Measurements from ENCODE around the gene F13A1.
"Not testable (repeated sequence)": the region's sequence is repeated elsewhere in the genome, so short reads cannot be mapped to it uniquely, and the experiment has no call there.

F13A1 gene

GRCh38 chr6:6317825-6318733, 2.4 kb downstream of the F13A1 start:
- DNase-seq (ENCODE audit: low read depth), result no peak

GRCh38 chr6:6317386-6317785, 3.1 kb downstream of the F13A1 start:
- DNase-seq (ENCODE audit: low read depth), result no peak

DNA sequence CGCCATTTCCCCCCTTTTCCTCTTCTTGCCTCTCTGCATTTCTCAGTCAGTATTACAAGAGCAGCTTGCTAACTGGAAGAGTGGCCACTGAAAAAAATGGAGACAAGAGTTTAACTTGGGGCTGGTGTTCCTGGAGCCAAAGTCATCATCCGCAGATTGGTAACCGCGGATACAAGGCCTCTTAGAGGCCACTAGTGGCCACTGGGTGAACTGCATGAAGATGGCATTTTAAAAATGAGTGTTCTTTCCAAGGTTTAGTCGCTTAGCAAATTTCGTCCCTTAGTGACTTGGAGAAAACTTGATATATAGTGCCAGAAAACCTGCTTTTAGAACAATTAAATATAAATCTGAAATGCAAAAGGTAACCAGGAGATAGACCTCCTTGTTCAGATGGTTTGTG, 4.8 kb downstream of the F13A1 start:
- peak; percentile 14 for DNase-seq (ENCODE audit: low read depth)

DNA sequence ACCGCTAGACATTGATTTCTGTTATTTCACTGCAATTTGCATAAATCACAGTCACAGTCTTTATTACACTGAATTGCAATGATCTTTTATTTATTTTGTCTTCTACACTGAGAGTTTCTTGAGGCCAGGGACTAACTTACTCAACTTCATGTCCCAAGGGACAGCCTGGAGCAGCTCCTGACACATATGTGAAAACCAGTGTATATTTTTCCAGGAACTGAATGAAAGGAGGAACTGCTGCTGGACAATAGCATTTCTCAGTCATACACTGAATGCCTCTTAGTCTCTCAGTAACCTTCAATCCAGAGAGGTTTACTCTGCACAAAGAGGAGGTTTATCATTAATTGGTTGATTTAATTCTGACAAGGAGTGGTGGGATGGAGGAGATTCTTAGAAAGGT, 5.9 kb downstream of the F13A1 start:
- DNase-seq (ENCODE audit: low read depth), result no peak

GRCh38 chr6:6312901-6313441, 7.5 kb downstream of the F13A1 start:
- DNase-seq (ENCODE audit: low read depth), result no peak

DNA sequence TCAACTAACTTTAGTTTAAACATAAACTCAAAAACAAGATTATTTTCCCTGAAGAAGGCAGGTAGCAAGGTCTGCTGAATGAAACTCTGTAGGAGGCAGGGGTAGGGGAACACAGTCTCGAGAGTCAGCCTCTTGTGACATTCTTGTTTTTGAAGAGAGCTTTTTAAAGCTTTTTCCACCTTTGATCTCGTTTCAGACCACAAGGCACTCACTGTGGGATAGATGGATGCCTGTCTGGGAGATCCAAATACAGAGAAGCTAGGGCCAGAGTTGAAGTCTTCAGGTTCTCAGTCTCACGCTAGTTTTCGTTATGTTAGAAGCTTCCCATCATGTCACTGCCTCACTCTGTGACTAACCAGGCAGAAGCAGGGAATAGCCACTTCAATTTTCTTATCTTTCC, 14.9 kb downstream of the F13A1 start:
- DNase-seq (ENCODE audit: low read depth), result no peak

- DNase-seq (ENCODE audit: low read depth), result not testable (repeated sequence)
Measured at GRCh38 chr6:6300383-6300782, 20.1 kb downstream of the F13A1 start.

DNA sequence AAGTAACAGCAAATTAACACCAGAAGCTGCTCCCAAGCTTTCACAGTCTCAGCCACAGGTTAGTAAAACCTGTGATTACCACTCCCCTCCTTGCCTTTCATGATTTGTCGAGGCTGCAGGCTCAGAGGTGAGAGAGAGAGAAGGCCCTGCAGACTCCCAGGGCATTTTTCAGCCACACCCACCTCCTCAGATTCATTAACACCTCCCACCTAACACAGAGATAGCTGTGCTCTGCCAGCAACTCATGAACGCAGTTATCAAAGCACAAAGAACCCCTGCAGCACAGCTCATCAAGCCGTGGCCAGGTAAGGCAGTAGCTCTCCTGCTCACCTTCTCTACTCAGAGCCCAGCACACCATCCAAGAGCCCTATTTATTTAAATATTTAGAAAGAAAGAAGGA, 27.1 kb downstream of the F13A1 start:
- no peak for DNase-seq (ENCODE audit: low read depth)

GRCh38 chr6:6287415-6287814, 33.0 kb downstream of the F13A1 start:
- DNase-seq (ENCODE audit: low read depth), result no peak

GRCh38 chr6:6285679-6286078, 34.8 kb downstream of the F13A1 start:
- no peak for DNase-seq (ENCODE audit: low read depth)

GRCh38 chr6:6284221-6284966, 36.1 kb downstream of the F13A1 start:
- DNase-seq (ENCODE audit: low read depth), result no peak

- DNase-seq (ENCODE audit: low read depth), result no peak
Measured at GRCh38 chr6:6283746-6284145, 36.7 kb downstream of the F13A1 start.

DNA sequence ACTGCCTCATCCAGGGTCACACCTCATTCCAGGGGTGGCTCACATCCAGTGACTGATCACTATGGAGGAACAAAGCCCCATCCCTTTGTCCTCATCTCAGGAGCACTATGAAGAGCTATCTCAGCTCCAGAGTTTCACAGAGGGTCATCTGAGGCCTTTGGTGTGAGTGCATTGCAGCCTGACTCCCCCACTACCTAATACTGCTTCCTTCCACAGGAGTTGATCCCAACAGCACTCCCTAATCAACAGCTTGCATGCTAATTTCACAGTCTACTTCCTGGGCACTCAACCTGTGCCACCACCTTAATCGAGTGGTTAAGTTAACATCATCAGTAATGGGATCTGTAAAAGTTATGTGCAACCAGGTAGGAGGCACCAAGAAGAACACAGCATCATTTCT, 37.7 kb downstream of the F13A1 start:
- no peak for DNase-seq (ENCODE audit: low read depth)

DNA sequence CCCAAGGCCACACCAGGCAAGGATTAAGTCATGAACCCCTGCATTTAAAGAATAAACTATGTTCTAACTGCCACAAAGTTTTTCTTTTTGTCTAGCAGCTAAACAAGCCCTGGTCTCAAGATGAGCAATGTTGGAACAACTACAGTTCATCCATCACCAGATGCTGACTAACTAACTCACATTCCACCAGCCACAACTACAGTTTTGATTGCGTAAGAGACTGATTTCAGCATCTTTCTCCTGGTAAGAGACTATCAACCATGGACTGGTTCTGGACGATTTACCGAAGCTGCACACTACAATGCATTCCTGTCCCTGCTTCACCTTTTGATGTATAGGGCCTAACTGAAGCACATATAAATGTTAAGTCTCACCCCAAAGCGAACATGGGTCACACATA, 43.0 kb downstream of the F13A1 start:
- DNase-seq (ENCODE audit: low read depth), result peak; percentile 27

DNA sequence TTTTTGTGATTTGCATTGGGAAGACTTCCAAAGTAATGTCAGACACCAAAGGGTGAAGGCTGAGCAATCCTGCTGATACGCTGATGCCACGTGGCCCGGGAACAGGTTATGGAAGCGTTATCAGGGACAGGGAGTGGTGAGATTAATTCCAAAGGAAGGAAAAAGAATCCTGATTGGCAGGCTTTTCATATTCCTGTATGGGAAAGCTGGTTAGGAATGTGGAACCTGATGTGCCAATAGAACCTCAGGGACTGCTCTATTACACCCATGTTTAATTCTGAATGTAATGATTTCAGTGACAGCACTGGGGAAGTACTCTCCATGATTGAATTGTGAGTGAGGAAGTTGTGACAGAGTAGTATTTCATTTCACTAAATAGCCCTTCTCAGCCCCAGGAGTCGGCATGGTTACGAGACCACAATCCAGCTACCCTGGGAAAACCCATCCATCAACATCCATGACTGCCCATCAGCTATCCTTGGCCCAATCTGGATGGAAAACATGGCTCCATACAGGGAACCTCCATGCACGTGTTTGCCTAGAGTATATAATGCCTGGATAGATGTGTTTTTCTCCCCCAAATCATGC, 49.4 kb downstream of the F13A1 start:
- no peak for DNase-seq (ENCODE audit: low read depth)

- DNase-seq (ENCODE audit: low read depth), result no peak
Measured at GRCh38 chr6:6260196-6260722, 60.2 kb downstream of the F13A1 start.

GRCh38 chr6:6256886-6257285, 63.6 kb downstream of the F13A1 start:
- no peak for DNase-seq (ENCODE audit: low read depth)

- DNase-seq (ENCODE audit: low read depth), result no peak
Measured at GRCh38 chr6:6256259-6256658, 64.2 kb downstream of the F13A1 start.

DNA sequence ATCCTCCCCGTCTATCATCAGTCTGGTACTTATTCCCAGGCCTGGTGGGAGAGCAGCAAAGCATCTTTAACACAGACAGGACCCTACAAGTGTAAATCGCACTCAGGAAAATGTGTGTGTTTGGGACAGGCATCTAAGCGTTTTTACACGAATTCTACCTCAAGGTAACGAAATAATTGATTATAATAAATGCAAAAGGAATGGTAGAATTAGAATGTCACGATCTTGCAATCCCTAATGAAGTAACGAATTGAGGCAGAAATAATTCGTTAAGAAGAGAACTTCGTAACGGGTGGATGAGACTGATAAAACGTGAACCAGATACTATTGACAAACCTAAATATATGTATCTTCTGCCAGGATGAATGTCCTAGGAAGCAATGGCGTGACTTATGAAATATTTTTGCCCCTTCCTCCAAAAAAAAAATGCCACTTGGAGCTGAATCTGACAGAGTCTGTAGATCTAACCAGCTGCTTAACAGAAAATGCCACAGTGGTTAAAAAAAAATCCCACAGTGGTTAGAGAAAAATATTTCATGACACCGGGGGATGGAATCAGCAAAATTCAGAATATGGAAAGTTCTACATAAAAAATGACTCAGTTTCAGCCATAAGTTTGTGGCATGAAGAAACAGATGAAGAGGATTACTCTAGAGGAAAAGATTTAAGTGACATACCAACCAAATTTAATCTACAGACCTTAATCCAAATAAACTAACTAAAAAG, 68.7 kb downstream of the F13A1 start:
- no peak for DNase-seq (ENCODE audit: low read depth)

DNA sequence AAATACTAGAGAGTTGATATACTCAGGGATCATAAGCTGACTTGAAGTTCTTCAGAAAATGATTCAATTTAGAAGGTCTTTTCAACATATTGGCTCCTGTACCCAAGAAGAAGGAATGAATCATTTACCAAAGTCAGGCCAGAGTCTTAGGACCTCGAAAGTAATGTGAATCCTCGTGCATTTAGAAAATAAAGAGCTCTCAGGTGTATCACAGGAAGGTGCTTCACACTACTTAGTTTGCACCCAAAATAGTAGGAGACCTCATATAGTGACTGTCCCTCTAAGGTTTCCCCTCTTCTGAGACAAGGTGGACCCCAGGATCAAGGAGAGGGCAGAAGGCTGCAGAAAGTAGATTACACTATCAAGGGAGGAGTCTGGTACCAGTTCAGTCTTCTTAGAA, 71.8 kb downstream of the F13A1 start:
- DNase-seq (ENCODE audit: low read depth), result no peak

- DNase-seq (ENCODE audit: low read depth), result no peak
Measured at GRCh38 chr6:6246544-6246943, 73.9 kb downstream of the F13A1 start.

DNA sequence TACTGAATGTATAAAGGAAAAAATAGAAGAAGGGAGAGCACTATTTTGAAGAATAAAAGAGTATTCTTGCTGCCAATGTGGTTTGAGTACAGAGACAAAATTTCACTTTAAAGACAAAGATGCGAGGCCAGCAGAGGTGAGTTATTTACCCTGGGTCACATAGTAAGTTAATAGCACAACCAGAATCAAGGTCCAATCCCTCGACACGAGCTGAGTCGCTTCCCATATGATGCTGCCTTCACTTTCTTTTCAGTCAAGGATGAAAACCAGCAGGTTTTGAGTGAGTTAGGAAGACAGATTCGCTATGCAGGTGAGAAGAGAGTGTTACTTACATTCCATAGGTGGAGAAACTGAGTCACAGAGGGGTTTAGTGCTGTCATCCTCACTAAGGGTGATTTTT, 75.8 kb downstream of the F13A1 start:
- DNase-seq (ENCODE audit: low read depth), result no peak
